GM18951 (cell line): ENCODE data around the gene ALPP.
"Not testable (repeated sequence)": the region's sequence is repeated elsewhere in the genome, so short reads cannot be mapped to it uniquely, and the experiment has no call there.

Experiments used
- POLR2A ChIP-seq: IDR thresholded peaks from 4 replicates; pipeline ENCODE4 v1.6.1; 2011; ENCODE audit warnings: mild to moderate bottlenecking; ENCODE audit not compliant: insufficient read length, insufficient read depth; ENCODE audit errors: extremely low read depth
- in situ Hi-C: fragments of 300-500 bp; cut with MboI; formaldehyde crosslinking; loops from one replicate; pipeline ENCODE4 v1.12.0; 2022; ENCODE audit warnings: low sequenced_read_pairs, mixed read lengths, inconsistent platforms; ENCODE audit not compliant: unreplicated experiment

The ALPP gene

DNA sequence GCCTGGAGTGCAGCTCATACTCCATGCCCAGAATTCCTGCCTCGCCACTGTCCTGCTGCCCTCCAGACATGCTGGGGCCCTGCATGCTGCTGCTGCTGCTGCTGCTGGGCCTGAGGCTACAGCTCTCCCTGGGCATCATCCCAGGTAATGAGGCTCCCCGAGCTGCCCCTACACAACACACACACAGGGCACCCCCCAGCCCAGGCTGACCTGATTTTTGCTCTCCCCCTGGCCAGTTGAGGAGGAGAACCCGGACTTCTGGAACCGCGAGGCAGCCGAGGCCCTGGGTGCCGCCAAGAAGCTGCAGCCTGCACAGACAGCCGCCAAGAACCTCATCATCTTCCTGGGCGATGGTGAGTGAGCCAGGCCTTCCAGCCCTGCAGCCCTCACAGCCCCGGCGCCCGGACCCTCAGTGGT is at the start of gene ALPP:
Gene ALPP (plus strand): TSS at position 17 of the 417 bp plus-strand sequence. CDS start 52 bp downstream, at position 69.
- in situ Hi-C loops = not testable (repeated sequence)

DNA sequence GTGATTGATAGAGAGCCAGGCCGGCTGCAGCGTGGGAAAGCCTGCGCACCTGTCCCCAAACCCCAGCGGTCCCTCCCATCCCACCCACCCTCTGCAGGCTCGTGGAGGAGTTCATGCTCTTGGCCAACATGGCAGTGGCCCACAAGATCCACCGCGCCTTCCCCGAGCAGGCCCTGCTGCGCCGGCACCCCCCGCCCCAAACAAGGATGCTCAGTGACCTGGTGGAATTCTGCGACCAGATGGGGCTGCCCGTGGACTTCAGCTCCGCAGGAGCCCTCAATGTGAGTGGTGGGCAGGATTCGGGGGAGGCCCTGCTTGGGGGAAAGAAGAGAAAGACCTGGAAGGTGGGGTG is 48.9 kb upstream of the ALPP start:
- no peak for TF ChIP-seq POLR2A
- in situ Hi-C loops = loop anchor here (5.0 to 10.0 kb wide), 2 partner anchors 108 to 395 kb away; no protein-coding TSS in a partner anchor

DNA sequence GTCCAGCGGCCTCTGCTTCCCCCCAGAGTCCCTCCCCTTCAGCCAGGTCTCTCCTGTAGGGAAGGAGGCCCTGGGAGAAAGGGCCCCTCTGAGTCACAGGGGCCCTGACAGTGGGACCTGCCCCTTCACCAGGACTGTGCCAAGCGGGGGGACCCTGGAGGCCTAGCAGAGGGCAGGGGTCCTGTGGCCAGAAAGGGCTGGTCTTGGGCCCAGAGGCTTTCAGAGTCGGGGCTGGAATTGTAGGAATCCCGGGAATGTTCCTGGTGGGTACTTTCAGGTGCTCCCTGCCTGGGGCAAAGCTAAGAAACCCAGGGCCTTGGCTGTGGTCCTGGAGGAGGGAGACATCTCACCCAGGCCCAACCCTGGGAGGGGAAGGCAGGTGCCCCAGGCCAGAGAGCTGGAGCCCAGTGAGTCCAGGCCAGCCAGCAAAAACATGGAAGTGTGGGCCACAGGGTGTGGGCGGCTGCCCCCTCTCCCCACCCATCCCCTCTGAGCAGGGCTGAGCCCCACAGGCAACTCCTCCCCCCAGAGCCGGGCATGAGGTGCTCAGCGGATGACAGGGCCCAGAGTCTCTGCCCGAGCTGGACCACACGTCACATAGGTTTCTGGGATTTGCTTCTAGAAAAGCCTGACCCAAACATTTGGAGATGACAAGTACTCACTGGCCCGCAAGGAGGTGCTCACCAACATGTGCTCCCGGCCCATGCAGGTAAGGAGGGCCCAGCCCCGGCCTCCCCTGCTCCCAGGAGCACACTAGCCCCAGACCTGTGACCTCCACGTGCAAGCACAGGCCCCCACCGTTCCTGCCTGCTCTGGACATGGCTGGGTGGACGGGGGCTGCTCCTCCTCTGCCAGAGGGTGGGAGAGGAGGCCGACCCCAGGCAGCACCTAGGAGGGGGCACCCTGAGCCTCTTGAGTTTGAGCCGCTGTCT is 48.2 kb upstream of the ALPP start:
- in situ Hi-C loops = no loop called here
- TF ChIP-seq POLR2A = no peak

DNA sequence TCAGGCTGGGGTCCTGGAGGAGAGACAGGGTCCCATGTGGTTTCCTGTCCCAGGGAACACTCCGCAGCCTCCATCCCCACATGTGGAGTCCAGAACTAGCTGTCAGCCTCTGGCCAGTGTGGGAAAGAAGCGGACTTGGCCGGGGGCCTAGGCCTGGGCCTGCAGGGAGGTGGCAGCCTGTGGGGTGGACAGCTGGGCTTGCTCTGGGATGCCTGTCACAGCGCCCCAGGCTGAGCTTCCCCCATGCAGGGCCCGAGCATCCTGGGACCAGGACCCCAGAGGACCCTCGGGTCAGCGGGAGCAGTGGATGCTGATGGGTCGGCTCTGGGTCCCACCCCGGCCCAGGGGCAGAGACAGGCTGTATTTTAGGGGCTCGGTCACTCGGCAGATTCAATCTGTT is 47.5 kb upstream of the ALPP start:
- in situ Hi-C loops = not testable (repeated sequence)

DNA sequence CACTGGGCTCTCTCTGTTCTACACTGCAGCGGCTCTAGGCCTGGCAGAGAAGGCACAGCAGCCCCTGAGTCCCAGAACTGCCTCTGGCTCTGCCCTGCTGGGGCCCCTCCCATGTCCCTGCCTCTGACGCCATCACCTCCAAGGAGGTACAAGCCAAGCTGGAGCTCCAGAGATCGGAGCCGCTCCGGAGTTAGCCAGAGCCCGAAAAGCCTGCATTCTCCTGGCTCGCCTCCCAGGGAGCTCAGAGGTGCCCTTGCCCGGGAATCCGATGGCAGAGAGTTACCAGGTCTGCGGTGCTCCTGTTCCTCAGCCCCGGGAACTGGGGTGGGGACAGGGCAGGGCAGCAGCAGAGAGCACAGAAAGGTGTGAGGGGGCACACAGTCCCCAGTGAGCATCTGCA is 46.9 kb upstream of the ALPP start:
- in situ Hi-C loops = not testable (repeated sequence)

DNA sequence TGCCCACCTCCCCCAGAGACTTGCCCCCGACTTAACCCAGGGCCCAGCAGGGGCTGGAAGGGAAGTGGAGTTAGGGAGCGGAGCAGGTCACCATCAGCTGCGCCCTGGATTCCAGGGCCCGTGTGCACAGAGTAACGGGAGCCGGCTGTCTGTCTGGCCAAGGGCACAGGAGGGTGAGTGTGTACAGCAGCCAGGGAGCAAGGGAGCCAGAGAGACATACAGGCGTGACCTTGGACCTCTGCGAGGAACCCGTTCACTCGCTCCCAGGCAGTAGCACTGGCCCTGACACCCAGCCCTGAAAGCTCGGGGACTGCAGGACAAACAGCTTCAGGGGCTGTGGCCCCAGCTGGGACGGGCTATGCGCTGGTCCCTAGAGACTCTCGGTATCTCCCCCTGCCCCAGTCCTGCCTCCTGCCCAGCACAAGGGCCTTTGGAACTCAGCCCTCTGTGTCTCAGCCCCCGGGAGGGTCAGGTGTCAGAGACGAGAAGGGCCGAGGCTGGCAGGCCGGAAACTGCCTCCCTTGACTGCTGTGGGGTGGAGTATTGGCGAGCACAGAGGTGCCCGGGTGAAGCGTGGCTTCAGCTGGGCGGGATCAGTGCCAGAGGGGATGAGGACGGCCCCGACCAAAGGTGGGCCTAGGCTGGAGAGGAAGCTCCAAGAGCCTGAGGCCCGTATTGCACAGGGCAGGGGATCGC is 46.2 kb upstream of the ALPP start:
- in situ Hi-C loops = not testable (repeated sequence)

DNA sequence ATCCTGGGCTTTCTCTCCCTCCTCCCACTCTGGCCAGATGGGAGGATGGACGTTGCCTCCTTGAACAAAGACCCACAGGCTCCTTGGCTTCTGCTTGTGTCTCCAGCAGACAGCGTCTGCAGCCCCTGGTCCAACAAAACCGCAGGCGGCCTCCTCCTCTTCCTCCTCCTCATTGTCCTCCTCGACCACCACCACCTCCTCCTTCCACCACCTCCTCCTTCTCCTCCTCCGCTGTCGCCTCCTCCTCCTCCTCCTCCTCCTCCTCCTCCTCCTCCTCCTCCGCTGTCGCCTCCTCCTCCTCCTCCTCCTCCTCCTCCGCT is 45.7 kb upstream of the ALPP start:
- in situ Hi-C loops = no loop called here
- TF ChIP-seq POLR2A = no peak

DNA sequence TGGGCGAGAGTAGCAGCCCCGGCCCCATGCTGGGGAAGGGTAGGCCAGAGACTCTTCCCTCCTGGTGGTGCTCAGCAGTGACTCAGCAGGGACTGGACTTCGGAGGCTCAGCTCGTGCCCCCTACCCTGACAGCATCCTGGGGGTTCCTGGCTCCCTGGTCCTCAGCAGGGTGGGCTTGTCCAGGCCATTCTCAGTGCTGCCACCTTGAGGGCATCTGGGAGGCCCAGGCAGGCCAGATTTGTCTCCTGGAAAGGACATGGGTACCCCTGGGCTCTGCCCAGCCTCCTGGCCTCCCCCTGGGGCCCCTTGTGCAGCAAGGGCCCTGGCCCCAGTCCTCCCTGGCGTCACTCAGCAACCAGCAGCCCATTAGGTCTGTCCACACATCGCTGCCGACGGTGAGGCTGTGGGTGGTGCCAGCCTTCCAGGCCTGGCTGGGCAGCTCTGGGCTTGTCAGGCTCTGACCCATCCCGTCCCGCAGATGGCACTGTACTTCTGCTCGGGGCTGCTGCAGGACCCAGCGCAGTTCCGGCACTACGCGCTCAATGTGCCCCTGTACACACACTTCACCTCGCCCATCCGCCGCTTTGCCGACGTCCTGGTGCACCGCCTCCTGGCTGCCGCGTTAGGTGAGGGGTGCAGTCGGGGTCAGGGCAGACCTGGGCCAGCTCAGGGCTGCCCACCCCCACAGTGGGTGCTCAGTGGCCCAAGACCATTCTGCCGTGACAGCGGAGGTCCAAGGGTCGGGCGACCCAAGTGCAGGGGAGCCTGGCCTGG is 45.0 kb upstream of the ALPP start:
- in situ Hi-C loops = no loop called here
- TF ChIP-seq POLR2A = no peak

DNA sequence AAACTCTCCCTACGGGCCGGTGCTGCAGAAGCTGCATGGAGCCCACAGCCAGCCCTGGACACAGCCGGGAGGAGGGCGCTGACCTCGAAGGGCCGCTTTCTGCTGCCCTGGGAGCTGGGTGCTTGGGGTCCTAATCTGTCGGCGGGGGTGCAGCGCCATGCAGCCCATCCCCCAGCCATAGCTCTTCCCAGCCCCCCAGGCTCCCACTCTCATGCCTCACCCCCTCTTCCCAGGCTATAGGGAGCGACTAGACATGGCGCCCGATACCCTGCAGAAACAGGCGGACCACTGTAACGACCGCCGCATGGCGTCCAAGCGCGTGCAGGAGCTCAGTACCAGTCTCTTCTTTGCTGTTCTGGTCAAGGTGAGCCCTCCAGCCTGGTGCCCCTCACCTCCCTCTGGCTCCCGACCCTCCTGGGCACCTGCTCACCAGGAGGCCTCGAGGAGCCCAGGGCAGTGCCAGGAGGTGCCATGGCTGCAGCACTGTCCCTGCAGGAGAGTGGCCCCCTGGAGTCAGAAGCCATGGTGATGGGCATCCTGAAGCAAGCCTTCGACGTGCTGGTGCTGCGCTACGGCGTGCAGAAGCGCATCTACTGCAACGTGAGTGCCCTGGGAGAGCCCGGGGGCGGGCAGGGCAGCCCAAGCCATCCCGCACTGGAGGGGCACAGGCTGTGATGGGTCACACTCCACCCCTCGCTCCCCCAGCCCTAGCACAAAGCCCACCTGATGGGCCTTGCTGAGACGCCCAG is 44.2 kb upstream of the ALPP start:
- in situ Hi-C loops = not testable (repeated sequence)

DNA sequence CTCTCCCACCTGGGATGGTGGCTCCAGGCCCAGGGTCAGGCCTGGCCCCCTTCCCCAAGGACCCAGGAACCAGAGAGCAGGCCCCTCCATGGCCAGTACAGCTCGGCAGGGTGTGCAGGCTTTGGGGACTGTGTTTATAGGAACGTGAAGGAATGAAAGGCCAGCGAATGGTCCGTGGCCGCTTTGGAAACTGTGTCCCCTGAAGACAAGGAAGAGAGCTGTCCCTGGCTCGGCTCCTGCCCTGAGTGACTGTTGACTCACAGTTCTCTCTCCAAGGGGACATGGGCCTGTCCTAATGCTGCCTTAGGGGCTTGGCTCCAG is 43.7 kb upstream of the ALPP start:
- in situ Hi-C loops = not testable (repeated sequence)

DNA sequence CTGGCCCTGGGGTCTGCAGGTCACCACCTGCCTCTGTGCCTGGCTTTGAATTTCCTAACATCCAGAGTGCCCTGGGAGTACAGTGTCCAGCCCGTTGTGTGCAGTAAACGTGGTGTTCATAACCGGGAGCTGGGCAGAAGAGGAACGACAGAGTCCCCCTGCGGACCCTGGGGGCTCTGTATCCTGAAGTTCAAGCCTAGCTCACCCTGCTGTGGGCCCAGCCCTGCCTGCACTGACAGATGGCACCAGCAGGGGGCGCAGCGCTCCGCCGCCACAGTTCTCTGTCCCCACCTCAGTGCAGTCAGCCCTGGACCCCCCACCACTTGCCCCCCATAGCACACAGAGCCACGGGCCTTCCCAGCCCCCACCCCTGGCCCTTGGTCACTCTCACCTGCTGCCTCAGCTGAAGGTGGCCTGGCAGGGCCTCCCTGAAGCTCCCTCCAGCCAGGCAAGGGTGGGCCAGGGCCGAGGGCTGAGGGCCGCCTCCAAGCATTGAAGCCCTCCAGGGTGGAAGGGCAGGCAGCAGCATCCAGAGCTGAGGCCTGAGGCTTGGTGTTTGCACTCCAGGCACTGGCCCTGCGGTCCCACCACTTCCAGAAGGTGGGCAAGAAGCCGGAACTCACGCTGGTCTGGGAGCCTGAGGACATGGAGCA is 43.2 kb upstream of the ALPP start:
- in situ Hi-C loops = not testable (repeated sequence)

DNA sequence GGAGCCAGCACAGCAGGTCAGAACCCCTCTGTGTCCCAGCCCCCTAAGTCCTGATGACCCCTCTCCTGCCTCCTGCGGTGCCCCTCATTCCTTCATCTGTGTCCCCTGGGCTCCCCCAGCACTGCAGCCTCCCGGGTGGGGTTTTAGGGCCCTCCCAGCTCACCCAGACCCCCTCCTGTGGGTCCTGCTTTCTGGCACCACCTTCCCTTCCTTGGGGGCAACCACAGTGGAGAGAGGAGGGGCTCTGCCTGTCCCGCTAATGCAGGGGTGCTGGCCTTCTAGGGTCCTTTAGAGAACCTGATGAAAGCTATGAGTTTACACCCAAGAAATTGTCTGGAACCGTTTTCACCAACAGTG is 42.7 kb upstream of the ALPP start:
- in situ Hi-C loops = no loop called here
- TF ChIP-seq POLR2A = no peak

DNA sequence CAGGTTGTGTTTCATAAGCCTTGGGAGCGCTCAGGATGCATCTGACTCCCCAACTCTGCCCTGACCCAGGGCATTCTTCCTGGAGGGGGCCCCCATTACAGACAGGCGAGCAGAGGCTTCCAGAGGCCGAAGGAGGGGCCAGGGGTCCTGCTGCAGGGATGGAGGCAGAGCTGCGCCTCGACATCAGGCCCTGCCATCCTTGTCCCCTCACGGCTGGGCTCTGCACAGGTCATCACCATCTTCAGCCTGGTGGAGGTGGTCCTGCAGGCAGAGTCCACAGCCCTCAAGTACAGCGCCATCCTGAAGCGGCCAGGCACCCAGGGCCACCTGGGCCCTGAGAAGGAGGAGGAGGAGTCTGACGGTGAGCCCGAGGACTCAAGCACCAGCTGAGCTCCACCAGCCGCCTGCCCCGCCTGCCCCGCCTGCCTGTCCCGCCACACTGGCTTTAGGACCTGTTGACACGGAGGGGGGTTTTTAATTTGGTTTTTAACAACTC is 42.3 kb upstream of the ALPP start:
- no peak for TF ChIP-seq POLR2A
- in situ Hi-C loops = no loop called here
